Thyroid gland (tissue), 4 donors: ENCODE measurements around the gene KCNH6.

ENCODE experiments used
- POLR2A ChIP-seq, 2 donors: fragments of 450-650 bp; IDR thresholded peaks; one replicate each; pipeline ENCODE4 v1.6.1; 2017; ENCODE audit warnings: antibody characterized with exemption in 2 of 2, mild to moderate bottlenecking in 2 of 2, moderate library complexity in 1 of 2
- TF ChIP-seq, protein P1 (sequence below), 6 experiments: fragments of 200-600 bp in 3 of 6; fragments of 450-650 bp in 3 of 6; sonication (generic) in 3 of 6; IDR thresholded peaks; one replicate each; pipeline ENCODE4 v1.5.1; 2016 to 2019; ENCODE audit warnings: antibody characterized with exemption in 6 of 6, mild to moderate bottlenecking in 2 of 6, inconsistent platforms in 1 of 6, moderate library complexity in 1 of 6

DNA sequence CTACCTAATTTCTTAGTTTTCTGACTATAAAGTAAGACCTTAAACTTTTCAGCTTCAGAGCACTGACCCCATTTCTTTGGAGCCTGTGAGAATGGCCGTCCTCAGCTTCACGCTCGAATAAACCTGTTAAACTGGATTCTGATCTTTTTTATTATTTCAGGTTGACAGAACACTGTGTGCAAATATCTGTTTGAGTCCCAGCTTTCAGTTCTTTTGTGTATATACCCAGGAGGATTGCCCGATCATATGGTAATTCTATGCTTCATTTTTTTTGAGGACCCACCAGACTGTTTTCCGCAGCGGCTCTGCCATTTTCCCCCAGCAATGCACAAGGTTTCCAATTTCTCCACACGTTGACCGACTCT, 19.8 kb upstream of the KCNH6 start:
- TF ChIP-seq, protein P1, sequence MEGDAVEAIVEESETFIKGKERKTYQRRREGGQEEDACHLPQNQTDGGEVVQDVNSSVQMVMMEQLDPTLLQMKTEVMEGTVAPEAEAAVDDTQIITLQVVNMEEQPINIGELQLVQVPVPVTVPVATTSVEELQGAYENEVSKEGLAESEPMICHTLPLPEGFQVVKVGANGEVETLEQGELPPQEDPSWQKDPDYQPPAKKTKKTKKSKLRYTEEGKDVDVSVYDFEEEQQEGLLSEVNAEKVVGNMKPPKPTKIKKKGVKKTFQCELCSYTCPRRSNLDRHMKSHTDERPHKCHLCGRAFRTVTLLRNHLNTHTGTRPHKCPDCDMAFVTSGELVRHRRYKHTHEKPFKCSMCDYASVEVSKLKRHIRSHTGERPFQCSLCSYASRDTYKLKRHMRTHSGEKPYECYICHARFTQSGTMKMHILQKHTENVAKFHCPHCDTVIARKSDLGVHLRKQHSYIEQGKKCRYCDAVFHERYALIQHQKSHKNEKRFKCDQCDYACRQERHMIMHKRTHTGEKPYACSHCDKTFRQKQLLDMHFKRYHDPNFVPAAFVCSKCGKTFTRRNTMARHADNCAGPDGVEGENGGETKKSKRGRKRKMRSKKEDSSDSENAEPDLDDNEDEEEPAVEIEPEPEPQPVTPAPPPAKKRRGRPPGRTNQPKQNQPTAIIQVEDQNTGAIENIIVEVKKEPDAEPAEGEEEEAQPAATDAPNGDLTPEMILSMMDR (IDR thresholded peaks at IDR 0.05) = no peak
- TF ChIP-seq POLR2A (IDR thresholded peaks at IDR 0.05) = no peak
